NK-92 treated with Interleukin-12 subunit alpha and Interleukin-12 subunit beta, amount 100 ng/mL, for 24 hours (cell line): Measurements from ENCODE around the gene CHD6.

Experiments
- DNase-seq: peaks from one replicate; lab custom pipeline; 2025; lab: John Stamatoyannopoulos, UW

Gene CHD6

DNA sequence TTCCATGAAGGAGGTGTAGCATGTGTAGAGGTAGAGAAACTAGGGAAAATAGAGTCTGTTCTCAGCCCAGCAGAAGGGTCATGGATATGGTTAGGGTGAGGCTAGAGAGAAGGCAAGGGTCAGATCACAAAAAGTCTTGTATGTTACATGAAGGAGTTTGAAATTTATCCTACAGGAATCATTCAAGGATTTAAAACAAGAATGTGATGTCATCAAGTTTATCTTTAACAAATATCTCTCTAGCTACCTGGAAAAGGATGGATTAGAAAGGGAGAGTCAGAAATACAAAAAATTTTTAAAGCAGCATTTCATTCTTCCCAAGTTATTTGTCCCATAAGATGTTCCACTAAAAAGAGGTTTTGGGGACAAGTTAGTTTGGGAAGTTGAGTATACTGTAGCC lies 4.4 kb upstream of the CHD6 start:
- DNase-seq, result no peak

DNA sequence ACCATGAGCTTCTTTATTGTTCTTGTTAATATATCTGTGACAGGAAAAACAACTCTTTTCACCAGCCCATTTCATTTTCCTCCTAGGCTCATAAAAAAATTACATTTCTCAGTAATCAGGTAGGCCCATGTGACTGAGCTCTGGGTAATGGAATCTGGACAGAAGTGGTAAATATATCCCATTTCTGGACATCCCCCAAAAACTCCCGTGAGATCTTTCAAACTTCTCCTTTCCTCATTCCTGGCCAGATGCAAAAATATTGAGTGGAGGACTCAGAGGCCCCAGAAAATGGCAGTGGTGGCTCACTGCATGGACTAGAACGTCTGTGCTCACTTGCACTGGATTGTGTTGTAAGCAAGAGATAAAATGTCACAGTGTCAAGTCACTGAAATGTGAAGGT lies 3.8 kb upstream of the CHD6 start:
- DNase-seq, result no peak

DNA sequence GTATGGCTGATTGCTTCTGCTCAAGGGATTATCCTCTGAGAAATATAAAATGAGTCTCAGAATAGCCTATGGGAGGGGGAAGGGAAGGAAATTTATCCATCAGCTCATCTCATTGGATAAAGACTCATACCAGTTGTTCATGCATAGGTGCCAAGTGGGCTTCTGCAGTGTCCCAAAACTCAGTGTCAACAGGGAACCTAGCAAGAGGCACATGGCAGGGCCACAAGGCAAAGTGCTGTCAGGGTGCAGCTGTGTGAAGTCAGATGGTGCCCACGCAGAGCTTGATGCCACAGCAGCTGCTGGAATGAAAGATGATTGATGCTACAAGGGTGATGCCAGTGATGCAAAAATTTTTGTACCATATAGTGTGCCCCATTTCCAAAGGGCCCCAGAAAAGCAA lies 3.2 kb upstream of the CHD6 start:
- DNase-seq, result no peak

DNA sequence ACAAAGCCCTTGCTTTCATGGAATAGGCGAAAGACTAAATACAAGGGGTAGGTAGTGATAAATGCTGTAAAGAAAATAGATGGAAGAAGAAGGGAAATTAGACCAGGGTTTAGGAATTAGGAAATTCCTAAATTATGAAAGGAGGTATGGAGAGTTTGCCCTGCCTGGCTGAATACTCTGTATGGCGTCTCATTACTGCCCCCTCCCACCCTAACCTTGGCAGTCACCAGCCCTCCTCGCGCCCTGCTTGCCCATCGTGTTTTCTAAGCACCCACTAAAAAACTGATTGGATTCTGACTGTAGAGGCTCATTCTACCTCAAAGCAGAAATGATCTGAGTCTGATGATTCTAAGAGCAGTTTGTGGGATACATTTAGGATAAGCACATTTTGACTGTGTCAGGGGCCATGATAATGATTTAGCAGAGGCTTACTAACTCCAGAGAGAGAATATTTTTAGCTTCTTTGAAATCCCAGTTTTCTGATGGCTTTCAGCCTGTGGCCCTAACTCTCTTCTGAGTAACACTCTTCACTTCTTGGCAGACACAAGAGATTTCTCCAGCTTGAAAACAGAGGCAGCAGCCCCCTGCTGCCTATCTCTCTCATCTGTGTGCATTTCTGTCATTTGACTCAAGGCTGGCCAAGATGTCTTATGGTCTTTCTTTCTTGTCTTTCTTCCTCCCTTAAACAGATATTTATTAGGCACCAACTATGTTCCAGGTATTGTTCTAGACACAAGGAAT lies 1.4 kb upstream of the CHD6 start:
- no peak for DNase-seq

DNA sequence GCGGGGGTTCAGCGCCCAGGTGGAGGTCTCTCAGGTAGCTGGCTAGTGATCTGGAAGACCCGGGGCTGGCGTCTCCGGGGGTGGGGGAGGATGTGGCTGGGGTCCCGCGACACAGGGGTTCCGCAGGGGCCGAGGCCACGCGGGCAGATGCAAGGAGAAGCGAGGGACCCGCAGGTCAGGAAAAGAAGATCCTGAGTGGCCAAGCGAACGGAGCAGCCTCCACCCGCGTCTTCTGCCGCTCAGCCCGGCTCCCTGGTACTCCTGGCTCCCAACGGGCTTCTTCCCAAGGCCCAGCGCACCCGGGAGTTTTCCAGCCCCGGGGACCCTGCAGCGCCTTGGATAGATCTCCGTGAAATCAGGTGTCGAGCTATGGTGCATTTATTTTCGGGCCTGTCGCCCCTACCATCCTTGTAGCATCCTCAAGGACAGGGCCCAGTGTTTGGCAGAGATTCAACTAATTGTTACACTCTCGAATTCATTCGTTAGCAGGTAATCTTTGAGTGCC lies 682 bp upstream of the CHD6 start:
- DNase-seq, result no peak

DNA sequence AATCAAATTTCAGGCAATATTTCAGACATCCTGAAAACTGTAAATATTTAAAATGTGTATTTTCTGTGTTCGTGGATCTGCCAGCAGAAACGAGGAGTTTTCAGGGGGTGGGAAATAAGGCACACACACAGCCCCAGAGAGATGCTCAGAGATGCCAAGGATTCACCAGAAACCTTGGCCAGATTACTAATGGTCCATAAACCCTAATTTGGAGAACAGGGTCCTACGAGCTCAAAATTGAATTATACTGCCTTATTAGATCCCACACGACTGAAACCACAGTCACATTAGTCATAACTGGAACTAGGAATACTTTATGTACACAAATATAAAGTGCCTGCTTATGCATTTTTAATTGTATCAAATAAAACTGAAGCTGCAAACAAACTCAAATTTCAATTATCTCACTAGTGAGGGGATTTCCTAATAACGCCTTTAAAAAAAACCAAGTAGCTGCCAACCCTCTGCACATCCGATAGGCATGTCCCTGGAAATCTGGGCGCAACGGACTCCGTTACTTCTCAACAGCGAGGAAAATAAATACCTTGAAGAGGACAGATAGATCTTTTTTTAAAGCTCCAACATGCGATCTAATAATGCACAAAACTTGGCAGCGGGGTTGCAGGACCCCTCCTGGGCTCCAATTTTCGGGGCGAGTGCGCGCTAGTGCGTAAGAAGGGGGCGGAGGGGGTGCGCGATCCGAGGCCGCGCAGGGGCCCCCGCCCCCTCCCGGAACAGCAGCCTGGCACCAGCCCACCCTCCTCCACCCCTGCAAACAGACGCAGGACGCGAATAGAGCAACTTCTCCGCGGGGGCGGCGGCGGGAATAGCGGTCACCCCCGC lies 897 bp downstream of the CHD6 start:
- peak; percentile 14 for DNase-seq

DNA sequence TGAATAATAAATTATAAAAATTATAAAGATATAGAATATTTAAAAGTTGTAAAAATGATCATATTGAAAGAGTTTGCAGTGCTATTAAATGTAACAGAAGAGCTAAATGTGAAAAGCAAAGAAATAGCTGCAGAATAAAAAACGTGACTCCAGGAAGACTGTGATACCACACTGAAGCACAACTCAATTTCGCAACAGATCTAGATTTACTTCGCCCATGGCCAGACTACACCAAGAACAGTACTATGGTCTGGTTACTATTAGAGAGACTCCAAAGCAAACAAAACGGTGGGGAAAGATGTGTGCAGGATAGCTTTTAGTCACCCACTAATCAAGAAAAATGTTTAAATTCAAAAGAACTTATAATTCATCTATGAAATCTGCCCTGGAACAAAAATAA lies 1.9 kb downstream of the CHD6 start:
- DNase-seq, result no peak

DNA sequence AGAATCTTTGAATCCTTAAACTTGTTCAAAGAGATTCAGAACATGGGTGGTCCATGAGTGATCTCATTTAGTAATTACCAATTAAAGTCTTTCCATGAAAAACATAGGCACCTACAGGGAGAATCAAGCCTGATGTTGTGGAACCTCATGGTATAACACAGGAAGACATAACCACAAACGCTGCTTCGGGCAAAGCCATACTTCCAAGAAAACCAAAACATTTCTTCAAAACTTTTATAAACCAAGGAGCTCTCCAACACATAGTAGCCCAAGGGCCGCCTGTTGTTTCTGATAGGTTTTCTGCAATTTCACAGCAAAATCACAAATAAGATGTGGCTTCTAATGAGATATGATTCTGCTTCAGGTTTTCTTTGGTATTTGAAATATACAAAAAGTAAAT lies 2.5 kb downstream of the CHD6 start:
- no peak for DNase-seq

DNA sequence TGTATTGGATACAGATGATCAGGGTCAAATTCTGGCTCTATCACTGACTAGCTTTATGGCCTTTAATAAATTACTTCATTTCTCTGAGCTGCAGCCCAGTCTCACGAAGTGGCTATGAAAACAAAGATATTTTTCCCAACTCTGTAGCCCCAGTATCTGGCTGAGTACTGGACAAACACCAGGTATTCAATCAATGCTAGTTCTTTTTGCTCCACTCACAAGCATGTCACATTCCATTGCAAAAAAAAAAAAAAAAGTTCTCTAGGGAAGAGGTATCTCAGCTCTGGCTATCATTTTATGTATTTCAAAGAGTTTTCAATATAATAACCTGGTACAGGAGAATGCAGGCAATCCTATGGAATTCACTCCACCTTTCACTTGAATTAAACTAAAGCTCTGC lies 3.1 kb downstream of the CHD6 start:
- no peak for DNase-seq

DNA sequence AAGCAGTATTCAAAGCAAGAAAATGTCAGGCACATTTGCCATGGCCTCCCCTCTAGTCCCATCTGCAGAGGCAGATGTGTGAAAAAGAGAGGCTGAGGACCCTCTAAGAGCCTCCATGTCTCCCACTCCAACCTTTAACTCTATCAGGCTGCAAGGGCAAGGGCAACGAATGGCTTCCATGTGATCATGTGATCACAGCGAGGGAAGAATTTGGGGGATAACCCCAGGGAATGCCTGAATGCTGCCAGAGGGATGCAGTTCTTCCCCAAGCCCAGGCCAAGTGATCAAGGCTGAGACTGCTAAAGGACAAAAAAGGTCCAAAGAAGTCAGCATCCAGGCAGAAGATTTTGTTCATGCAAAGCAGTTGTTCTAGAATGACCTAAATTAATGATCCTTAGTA lies 4.9 kb downstream of the CHD6 start:
- no peak for DNase-seq

DNA sequence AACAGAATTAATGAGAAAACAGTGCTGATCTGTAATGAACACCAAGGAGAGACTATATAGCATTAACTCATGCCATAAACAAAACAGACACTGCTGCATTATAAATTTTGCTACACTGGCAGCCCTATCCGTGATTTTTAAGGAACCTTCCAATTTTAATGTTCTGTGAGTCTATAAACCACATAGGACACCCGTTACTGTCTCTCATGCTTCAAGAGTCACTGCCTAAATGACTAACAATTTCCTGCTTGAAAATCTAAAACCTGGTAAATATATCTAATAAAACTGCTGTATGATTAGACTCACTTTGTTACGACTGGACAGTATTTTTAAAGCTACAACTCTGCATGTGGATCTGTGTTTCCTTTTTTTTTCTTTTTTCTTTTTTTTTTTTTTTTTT lies 8.7 kb downstream of the CHD6 start:
- no peak for DNase-seq

DNA sequence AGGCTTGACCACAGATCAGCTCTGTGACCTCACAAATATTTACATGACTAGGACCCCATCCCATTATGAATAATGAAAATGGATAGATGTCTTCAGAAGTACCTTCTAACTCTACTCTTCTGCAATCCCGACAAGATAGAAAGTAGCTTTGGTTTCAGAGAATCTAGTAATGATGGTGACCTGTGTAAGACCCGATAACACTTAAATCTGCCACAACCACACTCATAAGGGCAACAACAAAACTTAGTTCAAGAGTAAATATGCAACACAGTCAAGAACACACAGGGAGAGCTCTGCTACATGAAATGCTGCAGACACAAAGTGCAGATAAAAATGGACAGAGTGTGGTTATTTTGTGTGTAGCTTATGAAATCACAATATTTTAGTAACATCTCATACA lies 9.6 kb downstream of the CHD6 start:
- DNase-seq, result no peak

DNA sequence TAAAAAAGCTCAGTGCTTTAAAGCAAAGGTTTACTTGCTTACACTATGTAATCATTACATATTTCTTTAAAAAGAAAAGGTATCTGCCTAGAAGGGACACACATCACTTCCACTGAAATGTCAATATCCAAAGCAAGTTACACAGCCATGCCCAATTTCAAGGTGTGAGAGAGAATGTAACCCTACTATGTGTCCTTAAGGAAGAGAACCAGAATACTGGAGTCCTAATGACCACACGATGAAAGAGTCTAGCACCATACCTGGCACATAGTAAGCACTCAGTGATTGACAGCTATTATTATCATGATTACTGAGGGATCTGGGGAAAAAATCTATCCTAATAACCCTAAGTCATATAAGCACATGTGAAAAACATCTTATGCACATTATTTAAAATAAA lies 10.4 kb downstream of the CHD6 start:
- DNase-seq, result no peak

DNA sequence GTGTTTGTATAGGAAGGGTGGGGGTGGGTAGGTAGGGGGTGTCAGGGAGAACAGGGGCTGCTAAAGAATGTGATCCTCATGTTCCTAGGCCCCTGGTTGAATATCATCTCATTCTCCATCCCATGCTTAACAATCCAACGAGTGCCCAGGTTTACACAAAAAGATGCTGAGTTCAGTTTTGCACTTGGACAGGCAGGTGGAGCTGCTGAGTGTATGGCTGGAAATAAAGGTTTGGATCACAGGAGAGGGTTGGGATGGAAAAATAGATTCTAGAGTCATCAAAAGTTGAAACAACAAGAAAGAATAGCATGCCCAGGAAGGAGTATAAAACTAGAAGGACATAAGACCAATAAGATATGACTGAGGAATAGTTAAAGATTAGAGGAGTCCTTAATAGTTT lies 14.2 kb downstream of the CHD6 start:
- DNase-seq, result no peak

DNA sequence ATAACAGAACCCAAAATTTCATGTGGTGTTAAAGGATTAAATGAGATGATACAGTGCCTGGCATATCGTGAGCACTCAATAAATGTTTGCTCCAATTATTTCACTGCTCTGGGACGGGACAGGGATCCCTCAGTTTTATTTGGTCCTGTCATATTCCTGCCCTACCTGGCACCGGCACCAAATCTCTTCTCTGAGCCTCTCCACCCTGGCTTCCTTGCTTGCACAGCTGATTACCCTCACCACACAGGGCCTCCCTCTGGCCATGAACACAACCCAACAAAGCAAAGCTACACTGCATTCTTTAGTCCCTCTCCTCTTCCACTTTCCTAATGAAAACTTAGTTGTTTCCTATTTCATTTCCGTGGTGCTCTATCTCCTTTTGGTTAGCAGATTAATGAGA lies 16.4 kb downstream of the CHD6 start:
- no peak for DNase-seq

DNA sequence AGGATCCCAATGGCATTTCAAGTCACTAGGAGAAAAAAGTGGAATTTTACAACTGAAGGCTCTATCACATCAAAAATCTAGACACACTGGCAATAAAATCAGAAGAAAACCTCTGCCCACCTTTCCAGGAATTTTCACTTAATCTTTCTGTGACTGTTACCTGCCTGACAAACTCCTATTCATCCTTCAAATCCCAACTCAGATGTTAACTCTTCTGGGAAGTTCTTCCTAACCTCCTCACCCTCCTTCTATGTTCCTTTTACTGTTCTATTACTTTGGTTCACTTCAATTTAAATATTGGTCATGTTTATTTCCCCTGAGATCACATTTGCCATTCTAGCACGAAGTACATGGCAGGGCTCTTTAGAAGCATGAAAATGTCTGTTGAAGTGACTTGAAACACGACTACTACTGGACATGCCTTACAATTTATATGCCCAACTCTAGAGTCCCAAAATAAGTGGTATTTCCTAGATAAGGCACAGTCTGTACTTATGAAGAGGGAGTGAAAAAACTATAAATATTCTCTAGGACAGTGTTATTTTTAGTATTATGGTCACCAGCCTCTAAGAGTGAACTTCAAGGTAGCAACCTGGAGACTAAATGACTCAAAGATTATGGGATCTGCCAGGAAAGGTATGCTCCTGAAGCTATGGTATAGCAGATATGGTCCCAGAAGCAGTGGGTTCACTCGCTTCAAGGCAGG lies 17.1 kb downstream of the CHD6 start:
- no peak for DNase-seq

DNA sequence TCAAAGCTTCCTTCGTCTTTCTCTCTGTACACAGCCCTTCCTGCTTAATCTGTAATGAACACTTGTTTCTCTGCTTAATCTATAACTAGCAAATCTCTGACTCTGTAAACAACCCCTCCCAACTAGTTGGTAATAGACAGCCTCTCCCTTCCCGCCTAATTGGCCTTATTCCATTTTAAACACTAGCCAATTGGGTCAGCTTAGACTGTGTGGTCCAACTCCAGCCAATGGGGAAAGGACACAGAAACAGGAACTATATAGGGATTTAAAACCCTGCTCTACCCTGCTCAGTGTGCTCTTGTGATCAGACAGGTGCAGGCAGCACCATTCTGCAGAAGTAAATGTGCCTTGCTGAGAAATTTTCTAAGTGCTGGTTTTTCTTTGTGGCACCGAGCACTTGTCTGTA lies 18.5 kb downstream of the CHD6 start:
- DNase-seq, result no peak

DNA sequence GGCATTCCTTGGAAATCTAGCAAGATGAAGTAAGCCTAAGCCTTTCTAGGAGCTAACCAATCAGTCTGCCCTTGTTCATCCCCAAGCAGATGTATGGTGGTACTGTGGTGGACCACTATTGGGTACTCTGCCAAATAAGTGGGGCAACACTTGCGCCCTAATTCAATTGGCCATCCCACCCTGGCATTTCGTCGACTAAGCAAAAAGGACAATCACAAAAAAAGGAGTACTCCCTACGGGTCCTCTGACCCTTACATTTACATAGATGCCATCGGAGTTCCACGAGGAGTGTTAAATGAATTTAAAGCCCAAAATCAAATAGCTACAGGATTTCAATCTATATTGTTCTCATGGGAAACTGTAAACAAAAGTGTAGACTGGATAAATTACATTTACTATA lies 19.5 kb downstream of the CHD6 start:
- no peak for DNase-seq

DNA sequence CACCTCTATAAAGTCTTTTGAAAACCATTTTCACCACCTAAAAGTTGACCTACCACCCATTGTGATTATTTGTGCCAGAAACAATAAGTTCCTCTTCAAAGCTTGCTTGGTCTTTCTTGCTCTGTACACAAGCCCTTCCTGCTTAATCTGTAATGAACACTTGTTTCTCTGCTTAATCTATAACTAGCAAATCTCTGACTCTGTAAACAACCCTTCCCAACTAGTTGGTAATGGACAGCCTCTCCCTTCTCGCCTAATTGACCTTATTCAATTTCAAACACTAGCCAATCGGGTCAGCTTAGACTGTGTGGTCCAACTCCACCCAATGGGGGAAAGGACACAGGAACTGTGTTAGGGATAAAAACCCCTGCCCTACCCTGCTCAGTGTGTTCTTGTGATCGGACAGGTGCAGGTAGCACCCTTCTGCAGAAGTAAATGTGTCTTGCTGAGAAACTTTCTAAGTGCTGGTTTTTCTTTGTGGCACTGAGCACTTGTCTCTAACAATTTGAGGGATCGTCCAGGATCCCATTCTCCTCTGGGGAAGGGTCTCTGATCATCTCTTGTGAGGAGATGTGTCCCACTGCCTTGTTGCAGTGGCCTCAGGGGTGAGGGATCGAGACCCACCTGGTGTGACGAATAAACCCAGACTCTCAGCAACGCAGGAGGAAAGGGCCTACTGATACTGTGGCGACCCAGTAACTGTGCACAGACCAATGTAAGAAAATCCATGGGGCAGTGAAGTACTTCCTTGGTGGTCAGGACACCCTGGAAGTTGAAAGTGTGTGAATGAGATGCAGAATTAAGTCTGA lies 23.5 kb downstream of the CHD6 start:
- no peak for DNase-seq

DNA sequence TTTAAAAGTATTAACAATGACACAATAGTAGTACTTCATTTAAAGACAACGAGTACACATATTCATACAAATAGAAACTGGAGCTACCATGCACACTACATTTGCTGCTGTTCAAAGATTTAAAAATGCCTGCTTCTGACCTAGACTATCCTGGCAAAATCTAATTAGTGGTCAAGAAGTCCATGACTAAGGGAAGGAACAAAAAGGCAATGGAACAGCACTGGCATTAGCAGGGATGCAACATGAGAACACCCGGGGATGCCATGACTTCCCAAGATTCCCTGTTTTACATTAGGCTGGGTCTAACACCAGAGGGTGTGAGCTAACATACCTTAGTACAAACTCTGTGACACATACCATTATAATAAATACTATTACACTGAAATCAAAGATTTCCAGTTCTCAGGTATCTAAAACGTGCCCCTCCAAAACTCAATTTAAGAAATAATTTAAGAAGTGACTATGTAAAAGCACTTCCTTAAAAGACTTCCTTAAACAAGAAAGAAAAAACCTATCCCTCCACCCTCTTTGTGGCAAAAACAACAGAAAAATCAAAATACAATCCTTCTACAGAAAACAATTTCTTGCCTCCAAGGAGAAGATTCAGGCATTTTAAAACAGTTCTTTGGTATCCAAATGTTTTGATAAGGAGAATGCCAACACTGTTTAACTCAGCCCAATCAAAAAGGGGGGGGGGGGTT lies 25.5 kb downstream of the CHD6 start:
- no peak for DNase-seq

DNA sequence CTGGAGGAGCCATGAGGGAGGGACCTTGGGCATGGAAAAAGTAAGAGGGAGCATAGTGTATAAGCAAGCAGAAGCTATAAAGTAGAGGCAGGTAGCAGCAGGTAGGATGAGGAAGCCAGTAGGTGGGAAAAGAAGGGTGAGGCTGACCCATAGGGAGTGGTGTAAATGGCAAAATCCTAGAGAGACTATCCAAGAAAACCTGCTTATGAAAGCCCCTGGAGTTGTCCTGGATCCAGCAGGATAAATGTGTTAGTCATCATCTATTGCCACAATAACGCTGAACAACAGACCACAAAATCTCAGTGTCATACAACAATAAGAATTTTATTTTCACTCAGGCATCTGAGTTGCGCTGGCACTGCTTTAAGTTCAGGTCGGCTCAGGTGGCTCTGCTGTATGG lies 30.2 kb downstream of the CHD6 start:
- no peak for DNase-seq
